AG08395 (cell line): ENCODE measurements around the gene M1AP.

Experiments used
- DNase-seq: peaks from one replicate; pipeline ENCODE4 v3.0.0; 2012; ENCODE audit warnings: mixed read lengths, low spot score

The M1AP gene

GRCh38 chr2:74593826-74594772 is 54.0 kb downstream of the M1AP start:
- DNase-seq, result peak; percentile 39

GRCh38 chr2:74588664-74589063 is 59.5 kb downstream of the M1AP start:
- no peak for DNase-seq

DNA sequence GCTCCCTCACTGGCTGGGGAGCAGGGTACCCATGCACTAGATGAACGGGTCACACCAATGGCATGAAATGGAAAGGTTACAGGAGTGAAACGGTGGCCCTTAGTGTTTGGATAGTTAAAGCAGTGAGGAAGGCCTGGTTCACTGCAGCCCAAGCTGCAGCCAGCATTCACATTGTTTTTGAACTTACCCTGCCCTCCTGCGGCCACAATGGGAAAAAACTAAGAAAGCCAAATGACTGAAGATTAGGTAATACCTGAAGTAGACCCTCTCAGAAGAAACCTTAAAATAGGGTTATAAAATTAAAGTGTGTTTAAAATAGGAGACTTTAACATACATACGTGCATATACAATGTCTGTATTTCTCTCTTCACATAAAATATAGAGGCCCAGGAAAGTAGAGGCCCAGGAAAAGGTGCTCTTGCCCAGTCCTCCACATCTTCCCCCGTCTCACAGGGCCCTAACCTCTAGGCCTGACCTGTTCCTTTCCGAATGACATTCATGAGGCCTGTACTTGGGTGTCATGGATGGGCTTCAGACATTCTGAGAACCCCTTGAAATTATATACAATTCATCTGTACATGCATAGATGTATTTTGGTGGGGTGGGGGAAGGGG is 60.4 kb downstream of the M1AP start:
- DNase-seq, result peak; percentile 82

DNA sequence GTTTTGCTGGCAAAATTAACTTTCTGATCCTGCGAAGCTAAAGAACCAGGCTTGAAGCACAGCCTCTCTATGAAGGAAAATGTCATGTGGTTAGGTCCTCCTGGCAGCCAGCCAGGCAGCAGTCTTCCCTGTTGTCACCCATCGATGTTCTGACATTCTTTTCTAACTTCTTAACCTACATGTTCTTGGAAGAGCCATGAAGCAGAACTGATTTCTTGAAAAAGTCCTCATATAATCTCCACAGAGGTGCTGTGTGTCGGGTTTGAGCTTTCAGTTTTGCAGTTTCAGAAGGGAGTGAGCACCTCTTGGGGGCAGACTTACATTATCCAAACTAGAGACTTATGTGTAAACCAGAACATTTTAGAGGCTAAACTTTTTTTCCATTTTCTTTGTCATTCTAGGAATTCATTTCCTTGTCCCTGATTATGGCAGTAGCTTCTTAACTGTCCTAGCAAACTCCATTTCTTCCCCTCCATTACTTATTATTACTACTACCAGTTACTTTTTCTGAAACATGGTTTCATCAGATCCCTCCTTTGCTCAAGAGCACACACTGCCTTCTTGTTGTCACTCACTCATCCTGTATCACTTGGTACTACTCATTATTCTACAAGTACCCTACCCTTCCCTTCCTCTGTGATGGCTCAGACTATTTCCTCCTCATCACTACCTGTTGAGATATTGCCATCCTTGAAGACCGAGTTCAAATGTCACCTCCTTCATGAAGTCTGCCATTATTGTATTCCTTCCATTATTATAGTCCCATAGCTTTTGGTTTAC is 62.5 kb downstream of the M1AP start:
- no peak for DNase-seq

DNA sequence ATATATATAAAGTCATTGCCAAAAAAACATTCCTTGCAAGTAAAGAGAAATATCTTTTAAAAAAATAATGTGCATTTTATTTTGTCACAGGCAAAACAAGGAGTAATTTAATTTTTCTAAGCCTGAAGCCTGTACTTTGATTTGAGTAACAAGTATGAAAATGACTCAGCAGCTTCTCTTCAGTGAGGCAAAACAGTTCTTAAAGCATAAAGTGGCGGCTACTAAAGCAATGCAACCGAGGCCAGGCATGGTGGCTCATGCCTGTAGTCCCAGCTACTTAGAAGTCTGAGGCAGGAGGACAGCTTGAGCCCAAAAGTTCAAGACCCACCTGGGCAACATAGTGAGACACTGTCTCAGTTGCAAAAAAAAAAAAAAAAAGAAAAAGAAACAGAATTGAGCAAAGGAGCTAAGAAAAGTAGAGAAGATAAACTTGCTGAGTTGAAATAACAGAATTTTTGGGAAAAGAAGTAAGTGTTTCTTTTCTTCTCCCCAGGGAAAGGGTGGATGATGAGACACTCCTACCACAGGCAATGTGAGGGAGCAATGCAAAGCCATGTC is 64.0 kb downstream of the M1AP start:
- DNase-seq, result no peak

DNA sequence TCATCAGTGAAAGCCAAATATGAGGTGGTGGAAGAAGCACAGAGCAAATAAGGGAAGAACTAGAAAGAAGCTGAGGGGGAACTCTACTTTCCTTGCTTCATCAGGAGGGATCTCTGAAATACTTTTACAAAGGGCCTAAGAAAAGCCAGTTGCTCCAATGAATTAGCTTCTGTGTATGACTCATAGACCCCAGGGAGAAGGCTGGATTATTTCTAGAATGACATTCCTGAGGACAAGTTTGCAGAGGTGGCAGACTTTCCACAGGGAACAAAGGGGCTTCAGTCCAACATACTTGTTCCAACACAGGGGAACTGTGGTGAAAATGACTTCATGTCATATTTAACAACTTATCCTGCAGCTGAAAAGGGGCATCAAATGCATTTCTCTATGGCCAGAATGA is 64.6 kb downstream of the M1AP start:
- DNase-seq, result peak; percentile 74

DNA sequence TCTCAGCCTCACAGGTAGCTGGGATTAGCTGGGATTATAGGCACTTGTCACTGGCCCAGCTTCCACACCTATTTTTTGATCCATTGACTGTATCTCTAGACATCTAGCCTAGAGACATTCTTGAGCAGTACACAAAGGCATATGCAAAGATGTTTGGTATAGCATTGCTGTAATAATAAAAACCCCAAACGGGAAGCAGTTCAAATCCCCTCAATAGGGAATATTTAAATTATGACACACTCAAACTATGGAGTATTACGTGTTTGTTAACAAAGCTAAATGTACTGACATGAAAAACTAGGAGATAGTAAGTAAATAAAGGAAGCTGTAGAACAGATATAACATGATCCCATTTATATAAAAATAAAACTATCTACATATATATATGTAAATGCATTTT is 65.9 kb downstream of the M1AP start:
- no peak for DNase-seq

- DNase-seq, result no peak
Observed at GRCh38 chr2:74581463-74581862, 66.7 kb downstream of the M1AP start.

DNA sequence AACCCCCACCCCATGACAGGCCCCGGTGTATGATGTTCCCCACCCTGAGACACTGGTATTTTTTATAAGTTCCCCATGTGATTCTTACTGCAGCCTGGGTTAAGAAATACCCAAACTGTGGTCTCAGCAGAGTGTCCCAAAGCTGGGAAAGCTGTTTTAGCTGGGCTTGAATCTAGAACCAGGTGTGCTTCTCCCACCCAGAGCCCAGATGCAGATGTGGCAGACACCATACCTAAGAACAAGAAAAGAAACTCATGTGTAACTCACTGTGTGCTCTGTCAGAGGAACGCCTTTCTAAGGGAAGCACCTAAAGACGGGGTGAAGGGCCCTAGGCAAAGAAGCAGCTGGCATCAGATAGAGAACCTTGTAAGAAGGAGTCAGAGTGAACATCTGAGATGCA is 69.7 kb downstream of the M1AP start:
- no peak for DNase-seq

GRCh38 chr2:74577448-74577847 is 70.7 kb downstream of the M1AP start:
- DNase-seq, result no peak

GRCh38 chr2:74576863-74577229 is 71.3 kb downstream of the M1AP start:
- peak; percentile 92 for DNase-seq

GRCh38 chr2:74576211-74576862 is 71.8 kb downstream of the M1AP start:
- DNase-seq, result peak; percentile 67

GRCh38 chr2:74575320-74575719 is 72.8 kb downstream of the M1AP start:
- DNase-seq, result no peak

GRCh38 chr2:74573747-74574562 is 74.2 kb downstream of the M1AP start:
- DNase-seq, result no peak

DNA sequence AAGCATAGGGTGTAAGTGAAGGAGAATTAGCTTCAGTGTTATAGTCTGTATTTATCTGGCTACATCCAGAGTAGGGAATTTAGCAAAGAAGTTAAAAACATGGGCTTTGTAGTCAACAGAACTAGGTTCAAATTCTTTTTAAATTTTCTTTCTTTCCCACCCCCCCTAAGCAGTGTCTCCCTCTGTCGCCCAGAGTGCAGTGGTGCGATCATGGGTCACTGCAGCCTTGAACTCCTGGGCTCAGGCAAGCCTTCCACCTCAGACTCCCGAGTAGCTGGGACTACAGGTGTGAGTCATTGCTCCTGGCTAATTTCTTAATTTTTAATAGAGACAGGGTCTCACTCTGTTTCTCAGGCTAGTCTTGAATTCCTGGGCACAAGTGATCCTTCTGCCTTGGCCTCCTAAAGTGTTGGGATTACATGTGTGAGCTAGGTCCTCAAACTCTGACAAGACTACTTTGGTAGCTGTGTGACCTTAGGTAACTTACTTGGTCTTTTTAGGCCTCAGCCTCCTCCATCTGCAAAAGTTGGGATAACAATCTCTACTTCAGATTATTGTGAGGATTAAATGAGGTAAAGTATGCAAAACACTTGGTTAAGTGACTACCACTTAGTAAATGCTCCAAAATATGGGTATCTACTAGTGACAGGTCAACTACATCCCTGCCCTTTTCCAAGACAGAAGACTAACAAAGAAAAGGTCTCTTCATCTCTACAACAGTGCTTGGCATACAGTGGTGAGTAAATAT is 75.8 kb downstream of the M1AP start:
- DNase-seq, result no peak

DNA sequence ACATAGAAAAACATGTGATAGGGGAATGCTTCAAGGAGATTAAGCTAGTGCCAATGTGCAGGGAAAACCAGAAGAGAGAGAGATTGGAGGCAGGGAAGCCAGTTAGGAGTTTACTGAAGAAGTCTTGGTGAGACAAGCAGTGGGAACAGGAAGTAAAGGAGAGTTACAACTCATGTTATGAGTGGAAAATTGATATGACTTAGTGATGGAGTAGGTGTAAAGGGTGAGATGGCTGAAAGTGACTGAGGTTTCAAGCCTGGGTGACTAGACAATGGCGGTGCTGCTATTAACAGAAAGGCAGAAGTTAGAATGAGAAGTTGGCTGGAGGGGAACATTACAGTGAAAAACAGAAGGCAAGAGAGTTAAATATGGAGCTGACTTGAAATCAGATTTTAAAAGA is 77.1 kb downstream of the M1AP start:
- no peak for DNase-seq

DNA sequence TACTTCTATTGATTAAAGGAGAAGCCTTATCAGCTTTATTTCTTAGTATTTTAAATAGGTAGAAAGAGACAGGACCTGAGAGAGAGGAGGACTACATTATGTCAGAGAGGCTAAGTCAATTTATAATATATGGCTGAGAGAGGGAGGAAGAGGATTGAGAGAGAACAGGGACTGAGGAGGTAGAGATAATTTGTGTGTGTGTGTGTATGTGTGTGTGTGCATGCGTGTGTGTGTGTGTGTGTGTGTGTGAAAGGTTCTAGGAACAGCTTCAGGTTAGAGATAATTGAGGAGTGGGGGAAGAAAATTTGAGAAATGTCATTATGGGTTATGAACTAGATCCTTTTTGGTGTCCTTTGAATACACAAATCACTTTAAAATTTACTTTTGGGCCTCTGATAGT is 78.4 kb downstream of the M1AP start:
- no peak for DNase-seq

GRCh38 chr2:74567881-74568280 is 80.2 kb downstream of the M1AP start:
- DNase-seq, result peak; percentile 67

- DNase-seq, result peak; percentile 86
Observed at GRCh38 chr2:74566754-74567085, 81.4 kb downstream of the M1AP start.

- no peak for DNase-seq
Observed at GRCh38 chr2:74566076-74566753, 81.9 kb downstream of the M1AP start.
